ENCODE results near the gene REV1. TPM values are rescaled to one million over a fixed set of nuclear protein-coding genes. Genes with fewer than 3 reads are reported as not detected.

REV1 gene
- total and polyA plus RNA-seq, 2 donors = 23.9 to 27.1 TPM

DNA sequence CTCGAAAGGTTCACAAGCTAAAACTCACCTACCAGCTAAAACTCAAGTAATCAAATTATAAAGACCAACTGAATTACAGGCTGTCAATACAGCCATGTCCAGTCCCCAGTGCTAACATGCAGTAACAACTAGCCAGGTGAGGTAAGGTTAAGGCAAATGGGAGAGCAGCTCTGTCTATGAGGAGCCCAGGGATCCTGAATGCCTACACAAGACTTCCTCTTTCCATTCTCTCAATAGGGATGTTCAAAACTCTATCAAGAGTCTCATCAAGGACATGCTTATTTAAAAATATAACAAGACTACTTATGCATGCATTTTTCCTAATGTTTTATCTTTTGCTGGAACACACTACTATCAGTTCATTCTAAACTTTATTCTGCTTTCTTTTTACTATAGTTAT, 20.4 kb downstream of the REV1 start:
- H3K4me3 ChIP-seq (ENCODE audit: low read length in 2 of 2) = no peak overlapping the region
- H3K36me3 ChIP-seq (ENCODE audit: control insufficient read depth in 2 of 2, insufficient read depth in 2 of 2, low read length in 1 of 2) = no peaks in the 10 kb centered on the region
- H3K4me1 ChIP-seq (ENCODE audit: control insufficient read depth in 2 of 2, insufficient read depth in 2 of 2, low read length in 2 of 2) = no peaks in the 10 kb centered on the region
- H3K27me3 ChIP-seq (ENCODE audit: control insufficient read depth in 2 of 2, insufficient read depth in 1 of 2, low read length in 1 of 2) = no peaks in the 10 kb centered on the region
- H3K27ac ChIP-seq (ENCODE audit: low read depth in 1 of 2, low read length in 1 of 2) = no peak overlapping the region
- DNase-seq (ENCODE audit: low read depth in 6 of 9, low spot score in 9 of 9) = no peak
- no peaks in the 10 kb centered on the region for H3K9me3 ChIP-seq (ENCODE audit: control insufficient read depth in 2 of 2, insufficient read depth in 1 of 2, low read length in 1 of 2)
- WGBS = 100% methylated on average over 1 of the region's 1 CpG

DNA sequence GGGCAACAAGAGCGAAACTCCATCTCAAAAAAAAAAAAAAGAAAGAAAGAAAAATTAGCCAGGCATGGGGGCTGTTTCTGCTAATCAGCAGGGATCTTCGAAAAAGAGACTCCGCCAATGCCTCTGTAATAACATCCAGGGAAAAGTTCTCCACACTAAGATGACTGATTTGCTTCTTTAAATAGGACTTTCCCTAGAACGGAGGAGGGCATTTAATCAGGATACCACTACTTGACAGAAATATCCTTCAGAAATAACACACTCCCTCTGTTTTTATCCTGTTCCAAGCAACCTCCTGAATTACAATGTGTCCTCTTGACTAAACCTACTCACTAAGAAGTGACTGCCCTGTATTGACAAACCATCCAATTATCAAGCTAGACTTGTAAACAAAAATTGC, 21.7 kb downstream of the REV1 start:
- no peak for DNase-seq (ENCODE audit: low read depth in 6 of 9, low spot score in 9 of 9)
- 97% methylated on average over 4 of the region's 4 CpGs for WGBS
- no peak overlapping the region for H3K27ac ChIP-seq (ENCODE audit: low read depth in 1 of 2, low read length in 1 of 2)

DNA sequence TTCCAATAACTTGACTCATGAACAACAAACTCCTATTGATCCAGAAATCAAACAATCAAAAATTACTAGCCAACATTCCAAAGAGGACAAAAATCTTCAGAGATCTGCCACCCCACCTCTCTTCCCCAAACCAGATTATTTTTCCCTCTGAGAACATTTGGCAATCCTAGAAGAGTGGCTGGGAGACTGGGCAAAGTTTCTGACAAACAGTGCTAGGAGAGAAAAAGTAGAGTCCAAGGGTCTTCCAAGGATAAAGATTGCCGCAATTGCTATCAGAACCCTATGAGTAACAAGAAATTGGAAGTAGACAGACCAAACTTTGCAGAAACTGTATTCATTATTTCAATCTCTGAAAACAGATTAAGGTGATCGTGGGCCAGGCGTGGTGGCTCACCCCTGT, 22.4 kb downstream of the REV1 start:
- no peak overlapping the region for H3K27ac ChIP-seq (ENCODE audit: low read depth in 1 of 2, low read length in 1 of 2)
- 99% methylated on average over 3 of the region's 3 CpGs for WGBS
- no peaks in the 10 kb centered on the region for H3K4me1 ChIP-seq (ENCODE audit: control insufficient read depth in 2 of 2, insufficient read depth in 2 of 2, low read length in 2 of 2)

More for the DNA sequence above, 21.7 kb downstream of the REV1 start:
- Histone ChIP-seq H3K4me3 (ENCODE audit: low read length in 2 of 2) (no peak overlapping the region), H3K4me1 (ENCODE audit: control insufficient read depth in 2 of 2, insufficient read depth in 2 of 2, low read length in 2 of 2) (no peaks in the 10 kb centered on the region), H3K9me3 (ENCODE audit: control insufficient read depth in 2 of 2, insufficient read depth in 1 of 2, low read length in 1 of 2) (no peaks in the 10 kb centered on the region), H3K27me3 (ENCODE audit: control insufficient read depth in 2 of 2, insufficient read depth in 1 of 2, low read length in 1 of 2) (no peaks in the 10 kb centered on the region), H3K36me3 (ENCODE audit: control insufficient read depth in 2 of 2, insufficient read depth in 2 of 2, low read length in 1 of 2) (no peaks in the 10 kb centered on the region)

DNA sequence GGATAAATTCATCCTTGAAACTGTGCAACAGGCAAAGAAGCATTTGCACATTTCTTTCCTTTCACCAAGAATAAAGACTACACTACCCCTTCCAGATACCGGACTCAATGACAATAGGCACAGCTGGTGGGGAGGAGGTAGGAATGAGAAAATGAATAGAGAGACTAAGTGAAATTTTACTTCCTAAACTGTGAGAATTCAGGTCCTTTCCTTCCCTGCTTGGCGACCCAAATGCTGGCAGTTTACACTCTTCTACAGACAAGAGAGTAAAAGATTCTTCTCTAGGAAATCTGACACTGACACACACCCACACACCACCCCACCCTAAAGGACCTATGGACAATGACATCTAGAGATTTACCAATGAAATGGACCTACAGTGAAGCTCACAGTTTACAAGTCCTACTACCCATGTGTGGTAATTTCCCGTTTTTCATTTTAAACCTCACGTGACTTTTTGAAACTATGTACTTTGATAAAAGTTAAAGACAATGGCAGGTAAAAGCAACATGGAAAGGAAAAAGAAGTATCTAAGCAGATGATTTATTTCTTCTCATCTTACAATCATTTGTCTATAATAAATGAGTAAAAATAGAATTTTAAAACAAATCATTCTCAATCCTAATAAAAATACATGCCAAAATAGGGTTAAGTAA, 27.9 kb downstream of the REV1 start:
- Histone ChIP-seq H3K27ac (ENCODE audit: low read depth in 1 of 2, low read length in 1 of 2) (no peak overlapping the region), H3K36me3 (ENCODE audit: control insufficient read depth in 2 of 2, insufficient read depth in 2 of 2, low read length in 1 of 2) (peaks cover 10 to 29% of the 10 kb centered on the region in 2 donors), H3K9me3 (ENCODE audit: control insufficient read depth in 2 of 2, insufficient read depth in 1 of 2, low read length in 1 of 2) (peaks cover 1 to 4% of the 10 kb centered on the region in 2 donors)

More for the DNA sequence above, 22.4 kb downstream of the REV1 start:
- H3K27me3 ChIP-seq (ENCODE audit: control insufficient read depth in 2 of 2, insufficient read depth in 1 of 2, low read length in 1 of 2) = no peaks in the 10 kb centered on the region
- peaks cover 0 to 4% of the 10 kb centered on the region in 2 donors for H3K9me3 ChIP-seq (ENCODE audit: control insufficient read depth in 2 of 2, insufficient read depth in 1 of 2, low read length in 1 of 2)
- no peak for DNase-seq (ENCODE audit: low read depth in 6 of 9, low spot score in 9 of 9)
- H3K36me3 ChIP-seq (ENCODE audit: control insufficient read depth in 2 of 2, insufficient read depth in 2 of 2, low read length in 1 of 2) = no peaks in the 10 kb centered on the region
- no peak overlapping the region for H3K4me3 ChIP-seq (ENCODE audit: low read length in 2 of 2)

DNA sequence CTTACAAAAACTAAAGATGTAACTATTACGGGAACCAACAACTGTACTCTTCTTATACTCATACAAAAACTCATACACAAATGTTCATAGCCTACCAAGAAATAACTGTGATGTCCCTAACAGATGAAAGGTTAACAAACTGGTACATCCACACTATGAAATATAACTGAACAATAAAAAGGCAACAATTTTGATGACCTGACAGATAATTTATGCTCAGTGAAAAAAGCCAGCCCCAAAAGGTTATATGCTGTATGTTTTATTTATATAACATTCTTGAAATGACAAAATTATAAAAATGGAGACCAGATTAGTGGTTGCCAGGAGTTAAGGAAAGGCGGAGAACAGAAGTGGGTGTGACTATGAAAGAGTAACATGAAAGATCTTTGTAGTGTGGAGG, 31.3 kb downstream of the REV1 start:
- Histone ChIP-seq H3K27me3 (ENCODE audit: control insufficient read depth in 2 of 2, insufficient read depth in 1 of 2, low read length in 1 of 2) (no peaks in the 10 kb centered on the region), H3K27ac (ENCODE audit: low read depth in 1 of 2, low read length in 1 of 2) (no peak overlapping the region), H3K9me3 (ENCODE audit: control insufficient read depth in 2 of 2, insufficient read depth in 1 of 2, low read length in 1 of 2) (peaks cover 1 to 4% of the 10 kb centered on the region in 2 donors), H3K4me1 (ENCODE audit: control insufficient read depth in 2 of 2, insufficient read depth in 2 of 2, low read length in 2 of 2) (no peaks in the 10 kb centered on the region), H3K4me3 (ENCODE audit: low read length in 2 of 2) (no peak overlapping the region), H3K36me3 (ENCODE audit: control insufficient read depth in 2 of 2, insufficient read depth in 2 of 2, low read length in 1 of 2) (peaks cover 15 to 43% of the 10 kb centered on the region in 2 donors)
- DNase-seq (ENCODE audit: low read depth in 6 of 9, low spot score in 9 of 9) = no peak
- WGBS = 98% methylated on average over 2 of the region's 2 CpGs

More for the DNA sequence above, 27.9 kb downstream of the REV1 start:
- no peaks in the 10 kb centered on the region for H3K27me3 ChIP-seq (ENCODE audit: control insufficient read depth in 2 of 2, insufficient read depth in 1 of 2, low read length in 1 of 2)
- WGBS = 98% methylated on average over 4 of the region's 4 CpGs
- no peak overlapping the region for H3K4me3 ChIP-seq (ENCODE audit: low read length in 2 of 2)
- no peaks in the 10 kb centered on the region for H3K4me1 ChIP-seq (ENCODE audit: control insufficient read depth in 2 of 2, insufficient read depth in 2 of 2, low read length in 2 of 2)
- no peak for DNase-seq (ENCODE audit: low read depth in 6 of 9, low spot score in 9 of 9)

DNA sequence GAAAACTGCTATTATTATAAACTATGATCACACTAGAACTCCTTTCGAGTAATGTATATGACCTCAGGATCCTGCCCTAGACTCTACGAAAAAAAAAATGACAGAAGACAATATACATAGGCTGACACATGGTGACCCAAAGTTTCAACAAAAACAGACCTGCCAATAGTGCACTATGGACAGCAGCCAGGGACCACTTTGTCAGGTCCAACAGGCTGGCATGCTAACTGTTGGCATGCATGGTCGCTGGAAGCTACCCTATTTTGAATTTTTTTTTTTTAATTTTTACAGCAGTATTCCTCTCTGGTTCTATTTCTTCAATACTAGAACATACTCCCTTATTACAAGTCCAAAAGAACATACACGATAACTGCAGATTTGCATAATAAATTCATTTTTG, 38.1 kb downstream of the REV1 start:
- H3K36me3 ChIP-seq (ENCODE audit: control insufficient read depth in 2 of 2, insufficient read depth in 2 of 2, low read length in 1 of 2) = peaks cover 14 to 32% of the 10 kb centered on the region in 2 donors
- no peak for DNase-seq (ENCODE audit: low read depth in 6 of 9, low spot score in 9 of 9)
- WGBS = 96% methylated on average over 4 of the region's 4 CpGs
- no peak overlapping the region for H3K4me3 ChIP-seq (ENCODE audit: low read length in 2 of 2)
- H3K9me3 ChIP-seq (ENCODE audit: control insufficient read depth in 2 of 2, insufficient read depth in 1 of 2, low read length in 1 of 2) = no peaks in the 10 kb centered on the region
- no peaks in the 10 kb centered on the region for H3K27me3 ChIP-seq (ENCODE audit: control insufficient read depth in 2 of 2, insufficient read depth in 1 of 2, low read length in 1 of 2)
- H3K4me1 ChIP-seq (ENCODE audit: control insufficient read depth in 2 of 2, insufficient read depth in 2 of 2, low read length in 2 of 2) = no peaks in the 10 kb centered on the region
- no peak overlapping the region for H3K27ac ChIP-seq (ENCODE audit: low read depth in 1 of 2, low read length in 1 of 2)

DNA sequence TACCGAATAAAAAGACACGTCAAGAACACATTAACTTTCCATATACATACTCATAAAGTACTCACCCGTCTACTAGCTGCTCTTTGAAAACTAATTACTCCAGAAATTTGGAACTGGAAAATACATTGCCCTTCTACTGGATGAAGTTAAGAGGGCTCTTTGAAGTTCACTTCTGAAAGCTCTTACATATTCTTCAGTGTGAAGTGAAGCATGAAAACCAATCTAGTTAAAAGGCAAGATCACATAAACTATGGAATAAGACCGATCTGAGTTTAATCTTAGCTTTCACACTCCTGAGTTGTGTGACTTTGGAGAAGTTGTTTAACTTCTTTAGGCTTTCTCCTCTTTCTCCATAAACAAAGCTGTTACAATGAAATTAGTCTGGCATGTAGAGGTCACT, 38.5 kb downstream of the REV1 start:
- no peak overlapping the region for H3K4me3 ChIP-seq (ENCODE audit: low read length in 2 of 2)
- no peaks in the 10 kb centered on the region for H3K27me3 ChIP-seq (ENCODE audit: control insufficient read depth in 2 of 2, insufficient read depth in 1 of 2, low read length in 1 of 2)
- no peak overlapping the region for H3K27ac ChIP-seq (ENCODE audit: low read depth in 1 of 2, low read length in 1 of 2)
- DNase-seq (ENCODE audit: low read depth in 6 of 9, low spot score in 9 of 9) = no peak
- peaks cover 14 to 30% of the 10 kb centered on the region in 2 donors for H3K36me3 ChIP-seq (ENCODE audit: control insufficient read depth in 2 of 2, insufficient read depth in 2 of 2, low read length in 1 of 2)
- WGBS = 95% methylated on average over 4 of the region's 4 CpGs
- no peaks in the 10 kb centered on the region for H3K4me1 ChIP-seq (ENCODE audit: control insufficient read depth in 2 of 2, insufficient read depth in 2 of 2, low read length in 2 of 2)
- H3K9me3 ChIP-seq (ENCODE audit: control insufficient read depth in 2 of 2, insufficient read depth in 1 of 2, low read length in 1 of 2) = no peaks in the 10 kb centered on the region

DNA sequence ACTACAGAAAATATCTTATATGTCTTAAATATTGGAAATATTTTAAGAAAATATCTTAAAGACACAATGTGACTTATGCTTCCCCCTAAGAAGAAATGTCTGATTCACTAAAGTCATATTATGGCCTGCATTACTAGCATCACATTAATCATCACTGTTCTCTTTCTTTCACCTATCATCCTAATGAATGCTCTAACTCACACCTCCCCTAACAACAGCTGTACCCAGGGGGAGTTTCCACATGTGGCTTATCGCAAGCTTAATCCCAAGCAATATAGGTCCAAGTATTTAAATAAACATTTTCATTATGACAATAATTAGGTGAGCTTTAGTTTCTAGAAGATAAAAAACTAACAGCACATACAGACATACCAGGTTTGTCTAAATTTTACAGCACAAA, 39.6 kb downstream of the REV1 start:
- peaks cover 10 to 26% of the 10 kb centered on the region in 2 donors for H3K36me3 ChIP-seq (ENCODE audit: control insufficient read depth in 2 of 2, insufficient read depth in 2 of 2, low read length in 1 of 2)
- H3K4me3 ChIP-seq (ENCODE audit: low read length in 2 of 2) = no peak overlapping the region
- WGBS = 97% methylated on average over 1 of the region's 1 CpG
- DNase-seq (ENCODE audit: low read depth in 6 of 9, low spot score in 9 of 9) = no peak
- no peaks in the 10 kb centered on the region for H3K27me3 ChIP-seq (ENCODE audit: control insufficient read depth in 2 of 2, insufficient read depth in 1 of 2, low read length in 1 of 2)
- no peak overlapping the region for H3K27ac ChIP-seq (ENCODE audit: low read depth in 1 of 2, low read length in 1 of 2)
- no peaks in the 10 kb centered on the region for H3K4me1 ChIP-seq (ENCODE audit: control insufficient read depth in 2 of 2, insufficient read depth in 2 of 2, low read length in 2 of 2)
- H3K9me3 ChIP-seq (ENCODE audit: control insufficient read depth in 2 of 2, insufficient read depth in 1 of 2, low read length in 1 of 2) = no peaks in the 10 kb centered on the region

DNA sequence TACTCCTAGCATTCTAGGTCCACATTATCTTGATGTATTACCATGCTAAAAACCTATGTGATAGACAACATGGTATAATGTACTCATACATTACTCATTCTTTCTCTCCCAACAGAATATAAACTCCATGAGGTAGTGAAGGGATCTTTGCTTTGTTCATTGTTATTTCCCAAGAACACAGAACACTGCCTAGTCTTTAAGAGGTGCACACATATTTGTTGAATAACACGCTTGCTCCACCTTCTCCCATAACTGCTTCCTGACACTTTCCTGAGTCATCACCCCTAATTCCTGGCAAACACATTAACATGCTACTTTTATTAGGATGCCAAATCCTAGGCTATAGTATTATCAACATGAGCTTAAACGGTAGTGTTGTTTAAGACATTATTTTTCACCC, 41.3 kb downstream of the REV1 start:
- H3K4me3 ChIP-seq (ENCODE audit: low read length in 2 of 2) = no peak overlapping the region
- DNase-seq (ENCODE audit: low read depth in 6 of 9, low spot score in 9 of 9) = no peak
- no peak overlapping the region for H3K27ac ChIP-seq (ENCODE audit: low read depth in 1 of 2, low read length in 1 of 2)
- 93% methylated on average over 2 of the region's 2 CpGs for WGBS
- H3K4me1 ChIP-seq (ENCODE audit: control insufficient read depth in 2 of 2, insufficient read depth in 2 of 2, low read length in 2 of 2) = no peaks in the 10 kb centered on the region
- peaks cover 10 to 21% of the 10 kb centered on the region in 2 donors for H3K36me3 ChIP-seq (ENCODE audit: control insufficient read depth in 2 of 2, insufficient read depth in 2 of 2, low read length in 1 of 2)
- H3K27me3 ChIP-seq (ENCODE audit: control insufficient read depth in 2 of 2, insufficient read depth in 1 of 2, low read length in 1 of 2) = no peaks in the 10 kb centered on the region
- H3K9me3 ChIP-seq (ENCODE audit: control insufficient read depth in 2 of 2, insufficient read depth in 1 of 2, low read length in 1 of 2) = no peaks in the 10 kb centered on the region
